GM23338 (cell line): ENCODE data around the gene ACSF3.

Source experiments
- CREB1 ChIP-seq: fragments of 250-450 bp; sonication (Bioruptor Pico); IDR thresholded peaks from 2 replicates; pipeline ENCODE4 v1.5.0; 2020; ENCODE audit warnings: low read depth, mild to moderate bottlenecking, moderate library complexity
- CTCF ChIP-seq, 2 experiments: fragments of 200-600 bp in 1 of 2; sonication (generic) in 1 of 2; conservative IDR thresholded peaks; 2 replicates each; pipeline versions ENCODE4 v1.5.1 to v1.6.1; 2016 to 2017; ENCODE audit warnings: antibody characterized with exemption in 2 of 2, low read depth in 2 of 2, mild to moderate bottlenecking in 2 of 2, moderate library complexity in 1 of 2
- EZH2 ChIP-seq: fragments of 200-600 bp; sonication (generic); IDR thresholded peaks from one replicate; pipeline ENCODE4 v1.8.0; 2017; ENCODE audit warnings: antibody characterized with exemption, mild to moderate bottlenecking, low read depth; ENCODE audit not compliant: unreplicated experiment
- EZH2phosphoT487 ChIP-seq: fragments of 200-600 bp; sonication (generic); IDR thresholded peaks from one replicate; pipeline ENCODE4 v1.8.1; 2018; ENCODE audit warnings: antibody characterized with exemption; ENCODE audit not compliant: unreplicated experiment
- POLR2AphosphoS5 ChIP-seq: IDR thresholded peaks from 2 replicates; pipeline ENCODE4 v1.6.1; 2016; ENCODE audit warnings: antibody characterized with exemption, low read depth
- ZNF462 ChIP-seq: fragments of 250-450 bp; sonication (Bioruptor Pico); IDR thresholded peaks from 2 replicates; pipeline ENCODE4 v1.5.0; 2020; ENCODE audit warnings: mild to moderate bottlenecking, moderate library complexity

- TF ChIP-seq CTCF (conservative IDR thresholded peaks at IDR 0.05; ENCODE audit: low read depth in 2 of 2), result no peak
- no peak for TF ChIP-seq ZNF462 (CRISPR knock-in tag)
- TF ChIP-seq CREB1 (CRISPR knock-in tag), result no peak
- TF ChIP-seq POLR2AphosphoS5, result no peak
- TF ChIP-seq EZH2phosphoT487, result no peak
- no peak for TF ChIP-seq EZH2
Observed at GRCh38 chr16:89067677-89068443, 25.8 kb upstream of the ACSF3 start.
